Activated T-cell treated with anti-CD3 and anti-CD28 coated beads, Interleukin-2, amount 50 U/mL, for 48 hours (primary cell): ENCODE results near the gene SATB2.

Experiments
- DNase-seq, 2 experiments: peaks; one replicate each; pipeline ENCODE4 v3.0.0-alpha.2; 2020

SATB2 gene

DNA sequence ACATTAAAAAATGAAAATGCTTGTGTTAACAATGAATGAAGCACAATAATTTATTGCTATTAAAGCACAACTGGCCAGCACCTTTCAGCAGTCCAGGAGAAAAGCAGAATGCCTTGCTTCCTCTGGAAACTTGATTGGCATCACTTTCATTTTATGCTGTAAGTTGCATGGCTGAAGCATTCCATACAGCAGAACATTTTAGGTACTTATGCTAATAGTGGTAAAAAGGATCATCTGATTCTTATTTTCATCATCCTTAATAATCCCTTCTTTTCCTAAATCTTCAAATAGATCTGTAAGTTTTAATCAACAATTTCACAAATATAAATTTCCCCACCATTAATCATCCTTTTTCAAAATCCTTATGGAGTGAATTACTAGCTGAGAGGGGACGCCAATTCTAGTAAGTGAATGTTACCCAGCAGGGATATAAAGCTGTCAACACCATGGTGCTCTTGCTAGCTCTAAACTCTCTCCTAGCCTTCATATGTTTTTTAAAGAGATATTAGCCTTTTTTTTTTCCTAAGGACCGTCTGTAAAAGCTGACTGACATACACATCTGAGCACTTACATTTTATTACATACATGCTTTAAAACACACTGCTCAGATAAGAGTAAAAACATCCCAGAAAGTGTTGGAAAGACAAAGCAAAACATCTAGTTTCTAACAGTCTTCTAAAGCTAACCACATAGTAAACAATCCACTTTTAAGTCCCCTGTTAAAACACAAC lies 5.3 kb downstream of the SATB2 start:
- no peak for DNase-seq

DNA sequence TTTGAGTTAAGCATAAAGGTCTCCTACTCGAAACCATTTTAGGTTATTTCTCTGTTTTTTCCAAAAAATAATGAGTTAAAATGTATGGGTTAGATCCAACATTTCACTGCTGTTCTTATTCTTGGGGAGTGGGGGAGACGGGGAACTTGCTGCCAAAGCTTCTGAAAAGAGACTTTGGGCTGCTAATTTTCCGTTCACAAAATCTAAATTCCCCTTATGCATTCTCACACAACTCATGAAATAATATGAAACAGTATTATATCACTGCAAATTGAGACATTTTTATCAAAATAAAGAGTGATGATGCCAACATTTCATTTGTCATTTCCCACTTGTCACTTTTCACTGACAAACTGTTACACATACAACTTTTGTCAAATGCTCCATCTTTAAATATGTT lies 7.8 kb downstream of the SATB2 start:
- DNase-seq, result no peak

- DNase-seq, result no peak
Measured at GRCh38 chr2:199449455-199449854, 8.3 kb downstream of the SATB2 start.

DNA sequence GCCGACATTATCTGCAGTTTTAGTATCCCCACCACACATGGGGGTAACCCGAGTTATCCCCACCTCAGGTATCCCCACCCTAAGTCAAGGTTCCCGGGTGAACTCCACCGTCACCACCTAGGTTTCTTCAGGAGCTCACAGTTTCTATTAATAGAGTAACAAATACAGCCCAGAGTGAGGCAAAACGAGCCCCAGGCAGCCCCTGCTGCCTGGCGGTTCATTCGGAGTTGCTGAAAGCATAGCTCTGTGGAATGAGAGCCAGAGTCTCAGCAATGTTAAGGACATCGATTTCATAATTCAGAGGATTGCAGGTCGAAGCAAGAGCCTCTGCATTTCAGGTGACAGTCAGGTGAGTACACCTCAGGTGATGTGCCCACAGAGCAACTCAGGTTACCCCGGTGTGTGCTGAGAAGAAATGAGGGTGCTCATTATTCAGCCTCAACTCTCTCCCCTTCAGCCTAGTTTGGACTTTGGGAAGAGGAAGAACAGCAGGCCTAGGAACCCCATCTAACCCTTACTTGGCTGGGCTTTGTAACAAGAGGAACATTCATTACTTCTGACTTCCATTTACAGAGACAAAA lies 10.7 kb downstream of the SATB2 start:
- no peak for DNase-seq

GRCh38 chr2:199444749-199445148 lies 13.0 kb downstream of the SATB2 start:
- DNase-seq, result no peak

DNA sequence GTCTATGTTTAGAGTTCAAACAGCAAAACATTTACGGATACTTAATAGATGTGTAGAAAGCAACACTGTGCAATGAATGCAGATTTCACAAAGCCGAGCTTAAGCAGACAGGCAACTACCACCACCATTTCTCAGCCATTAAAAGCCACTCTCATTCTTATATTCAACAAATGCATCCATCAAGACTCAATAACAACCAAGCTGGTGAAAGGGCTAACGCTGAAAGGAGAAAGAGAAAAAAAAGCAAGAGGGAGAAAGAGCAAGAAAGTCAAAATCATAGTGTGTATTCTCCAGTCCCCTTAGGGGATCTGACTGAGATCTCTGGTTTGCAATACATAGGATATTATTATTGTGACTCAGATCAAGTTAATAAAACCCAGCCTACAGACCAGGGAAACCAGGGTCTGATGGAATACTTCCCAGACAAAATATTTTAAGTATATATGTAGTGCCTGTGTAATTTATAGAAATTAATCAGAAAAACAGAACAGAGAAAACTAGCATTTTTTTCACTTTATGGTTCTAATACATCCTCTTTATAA lies 14.1 kb downstream of the SATB2 start:
- no peak for DNase-seq

- DNase-seq, result no peak
Measured at GRCh38 chr2:199442173-199442572, 15.6 kb downstream of the SATB2 start.

- no peak for DNase-seq
Measured at GRCh38 chr2:199441759-199442158, 16.0 kb downstream of the SATB2 start.

GRCh38 chr2:199440118-199440517 lies 17.6 kb downstream of the SATB2 start:
- DNase-seq, result no peak

DNA sequence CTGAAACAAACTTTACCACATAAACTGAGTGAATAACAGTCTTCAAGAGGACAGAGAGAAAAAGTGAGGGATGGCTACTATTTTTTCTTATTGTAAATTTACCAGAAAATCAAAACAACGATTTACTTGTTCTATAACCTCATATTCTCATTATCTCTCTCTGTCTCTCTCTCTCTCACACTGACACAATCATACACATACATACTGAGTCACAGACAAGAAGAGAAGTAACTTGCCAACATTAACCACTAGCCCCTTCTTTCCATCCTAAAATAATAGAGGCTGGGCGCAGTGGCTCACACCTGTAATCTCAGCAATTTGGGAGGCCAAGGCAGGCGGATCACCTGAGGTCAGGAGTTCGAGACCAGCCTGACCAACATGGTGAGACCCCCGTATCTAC lies 18.2 kb downstream of the SATB2 start:
- no peak for DNase-seq

GRCh38 chr2:199439066-199439465 lies 18.7 kb downstream of the SATB2 start:
- DNase-seq, result no peak

DNA sequence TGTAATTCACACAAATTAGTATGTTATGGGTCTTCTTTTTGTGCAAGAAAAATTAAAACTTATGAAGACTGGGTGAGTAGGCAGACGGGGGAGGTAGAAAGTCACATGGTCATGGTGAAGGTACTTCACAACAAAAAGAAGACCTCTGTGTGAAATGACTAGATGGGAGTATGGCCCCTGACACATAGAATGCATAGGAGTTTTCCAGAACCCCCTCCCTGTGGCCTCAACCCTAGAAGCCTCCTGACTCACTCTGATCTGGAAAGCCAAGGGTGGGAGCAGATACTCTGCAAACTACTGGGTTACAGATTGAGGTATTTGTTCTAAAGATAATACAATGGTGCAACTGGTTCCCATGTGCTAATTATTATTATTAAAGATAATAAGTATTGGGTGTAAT lies 23.2 kb downstream of the SATB2 start:
- DNase-seq, result no peak

- no peak for DNase-seq
Measured at GRCh38 chr2:199433204-199433832, 24.4 kb downstream of the SATB2 start.

DNA sequence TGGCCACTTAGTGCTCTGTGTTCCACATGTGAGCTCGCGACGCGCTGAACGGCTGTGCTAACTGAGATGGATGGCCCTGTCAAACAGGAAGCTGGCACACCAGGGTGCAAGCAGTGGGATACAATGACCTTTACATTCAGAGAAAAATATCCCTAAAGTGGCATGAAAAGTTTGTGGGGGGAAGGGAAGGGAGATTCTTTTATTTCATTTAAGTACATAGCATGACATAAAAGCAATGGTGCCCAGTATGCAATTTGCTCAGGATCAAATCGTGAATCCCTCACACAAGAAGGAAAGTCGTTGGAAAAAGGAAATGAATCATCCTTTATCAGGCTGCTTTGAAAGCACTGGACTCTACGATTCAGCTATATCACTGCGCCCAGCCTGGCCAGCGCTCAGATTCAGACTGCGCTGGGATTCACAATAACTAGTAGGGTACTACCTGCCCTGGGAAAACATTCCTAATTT lies 26.0 kb downstream of the SATB2 start:
- DNase-seq, result no peak

DNA sequence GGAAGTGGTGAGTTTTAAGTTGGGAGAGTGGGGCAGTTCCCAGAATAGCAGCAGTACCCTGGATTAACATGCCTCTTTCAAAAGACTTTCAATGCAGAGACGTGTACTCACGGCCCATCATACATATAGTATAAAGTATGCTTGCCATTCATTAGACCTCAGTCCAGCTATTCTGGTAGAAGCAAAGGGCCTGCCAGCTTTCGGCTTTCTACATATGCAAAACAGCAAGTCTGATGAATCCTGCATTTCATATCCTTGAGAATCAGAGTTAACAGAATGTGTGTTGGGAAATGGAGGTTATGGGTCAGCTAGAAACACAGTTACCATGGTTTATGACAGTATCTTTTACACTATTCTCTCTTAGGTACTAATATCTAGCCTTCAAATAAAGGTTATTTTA lies 27.5 kb downstream of the SATB2 start:
- no peak for DNase-seq

GRCh38 chr2:199428291-199428690 lies 29.4 kb downstream of the SATB2 start:
- no peak for DNase-seq

DNA sequence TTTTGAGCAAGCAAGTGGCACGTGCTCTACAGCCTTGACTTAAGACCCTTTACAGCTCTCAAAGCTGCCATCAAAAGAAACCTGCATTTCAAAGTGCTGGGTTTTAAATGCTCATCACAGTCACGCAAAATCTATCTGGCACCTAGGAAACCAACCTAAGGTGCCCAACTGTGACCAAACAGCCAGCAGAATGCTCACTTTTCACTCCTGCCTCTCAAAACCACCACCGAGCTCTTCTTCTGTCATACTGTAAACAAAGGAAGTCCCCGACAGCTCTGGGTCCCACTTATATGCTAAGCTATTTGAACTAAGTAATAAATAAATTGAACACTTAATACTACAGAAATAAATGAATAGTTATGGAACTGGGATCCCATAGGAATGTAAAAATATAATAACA lies 33.6 kb downstream of the SATB2 start:
- DNase-seq, result no peak

DNA sequence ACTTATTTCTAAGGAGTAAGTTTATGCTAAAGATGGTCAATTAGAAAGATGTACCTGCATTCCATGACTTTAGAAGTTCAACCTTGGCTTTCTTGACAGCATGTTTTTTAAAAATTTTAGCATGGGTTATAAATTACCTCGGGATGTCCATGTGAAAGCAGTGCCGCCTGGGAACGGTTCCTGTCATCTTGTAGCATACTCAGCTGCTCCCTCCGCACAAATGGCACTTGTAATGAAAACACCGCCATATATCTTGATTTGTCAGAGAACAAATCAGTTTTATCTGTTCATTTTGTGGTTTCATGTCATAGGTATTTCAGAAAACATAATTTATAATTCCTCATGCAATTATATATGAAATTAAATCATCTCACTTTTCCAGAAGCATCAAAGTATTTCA lies 38.3 kb downstream of the SATB2 start:
- no peak for DNase-seq

- DNase-seq, result no peak
Measured at GRCh38 chr2:199414465-199414864, 43.3 kb downstream of the SATB2 start.

DNA sequence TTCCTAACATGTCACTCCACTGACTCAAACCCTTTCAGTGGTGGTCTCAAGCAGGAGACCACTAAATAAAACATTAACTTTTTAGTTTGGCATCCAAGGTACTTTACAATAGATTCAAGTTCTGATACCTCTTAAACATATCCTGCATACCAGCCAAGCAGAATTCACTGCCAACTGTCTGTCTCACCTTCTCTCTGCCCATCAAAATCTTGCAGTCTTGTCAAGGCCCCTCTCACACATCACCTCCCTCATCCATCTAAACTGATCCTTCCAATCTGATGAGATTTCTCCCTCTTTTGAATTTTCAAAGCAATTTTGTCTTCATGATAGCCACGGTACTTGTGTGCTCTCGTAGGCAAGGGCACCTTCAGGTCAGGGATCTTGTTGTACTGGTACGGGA lies 43.7 kb downstream of the SATB2 start:
- no peak for DNase-seq

- DNase-seq, result no peak
Measured at GRCh38 chr2:199409759-199410529, 47.8 kb downstream of the SATB2 start.

GRCh38 chr2:199407421-199407820 lies 50.3 kb downstream of the SATB2 start:
- no peak for DNase-seq

DNA sequence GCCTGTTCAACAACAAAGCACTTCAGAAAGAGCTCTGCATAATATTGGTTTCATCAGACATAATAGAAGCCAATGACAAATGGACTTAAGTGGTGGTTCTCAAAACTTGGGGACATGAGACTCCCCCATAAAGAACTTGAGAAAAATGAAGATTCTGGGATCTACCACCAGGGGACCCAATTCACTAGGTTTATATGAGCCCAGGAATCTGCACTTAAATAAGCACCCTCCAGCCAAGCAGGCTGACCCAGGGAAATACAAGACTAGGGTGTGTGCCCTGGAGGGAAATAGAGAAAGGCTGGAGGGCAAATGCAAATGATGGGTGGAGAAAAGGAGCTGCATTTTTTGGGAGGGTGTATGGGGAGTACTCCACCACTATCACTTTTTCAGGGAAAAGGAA lies 52.5 kb downstream of the SATB2 start:
- DNase-seq, result no peak
